Skeletal muscle tissue (tissue), 4 donors: ENCODE data around the gene RRAGB. TPM values are rescaled to one million over a fixed set of nuclear protein-coding genes. Genes with fewer than 3 reads are reported as not detected.
A peak's percentile ranks its signal among the peaks of the same experiment; 100 is the strongest.
"Not testable (repeated sequence)": the region's sequence is repeated elsewhere in the genome, so short reads cannot be mapped to it uniquely, and the experiment has no call there.

Source experiments
- H3K27ac ChIP-seq: one replicate; pipeline ENCODE4 v1.7.0; 2013; ENCODE audit warnings: mild to moderate bottlenecking, low read depth, low read length, inconsistent platforms
- H3K27me3 ChIP-seq, 3 donors: one replicate each; pipeline ENCODE4 v1.7.0; 2013; ENCODE audit warnings: low read length in 3 of 3; ENCODE audit not compliant: control insufficient read depth in 3 of 3, insufficient read depth in 3 of 3
- H3K36me3 ChIP-seq, 3 donors: one replicate each; pipeline ENCODE4 v1.7.0; 2013; ENCODE audit warnings: low read length in 3 of 3; ENCODE audit not compliant: control insufficient read depth in 3 of 3, insufficient read depth in 3 of 3
- H3K4me1 ChIP-seq, 3 donors: one replicate each; pipeline ENCODE4 v1.7.0; 2013; ENCODE audit warnings: low read length in 3 of 3, mild to moderate bottlenecking in 3 of 3; ENCODE audit not compliant: control insufficient read depth in 3 of 3, insufficient read depth in 3 of 3
- H3K4me3 ChIP-seq, 3 donors: one replicate each; pipeline ENCODE4 v1.7.0; 2013; ENCODE audit warnings: low read length in 3 of 3
- H3K9ac ChIP-seq, 3 donors: one replicate each; pipeline ENCODE4 v1.7.0; 2013; ENCODE audit warnings: low read length in 3 of 3, mild to moderate bottlenecking in 3 of 3, moderate library complexity in 2 of 3, low read depth in 1 of 3
- H3K9me3 ChIP-seq, 3 donors: one replicate each; pipeline ENCODE4 v1.7.0; 2013; ENCODE audit warnings: low read length in 3 of 3; ENCODE audit not compliant: control insufficient read depth in 3 of 3
- total RNA-seq: library from RNA; depleted of rRNA; stranded (reverse); fragments of >200 nt; gene quantifications from one replicate; pipeline ENCODE4 v1.2.3, GENCODE V29; 2014
- donor health status: Osteomylitis.

RRAGB gene, protein sequence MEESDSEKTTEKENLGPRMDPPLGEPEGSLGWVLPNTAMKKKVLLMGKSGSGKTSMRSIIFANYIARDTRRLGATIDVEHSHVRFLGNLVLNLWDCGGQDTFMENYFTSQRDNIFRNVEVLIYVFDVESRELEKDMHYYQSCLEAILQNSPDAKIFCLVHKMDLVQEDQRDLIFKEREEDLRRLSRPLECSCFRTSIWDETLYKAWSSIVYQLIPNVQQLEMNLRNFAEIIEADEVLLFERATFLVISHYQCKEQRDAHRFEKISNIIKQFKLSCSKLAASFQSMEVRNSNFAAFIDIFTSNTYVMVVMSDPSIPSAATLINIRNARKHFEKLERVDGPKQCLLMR
- 25.6 TPM for total RNA-seq

DNA sequence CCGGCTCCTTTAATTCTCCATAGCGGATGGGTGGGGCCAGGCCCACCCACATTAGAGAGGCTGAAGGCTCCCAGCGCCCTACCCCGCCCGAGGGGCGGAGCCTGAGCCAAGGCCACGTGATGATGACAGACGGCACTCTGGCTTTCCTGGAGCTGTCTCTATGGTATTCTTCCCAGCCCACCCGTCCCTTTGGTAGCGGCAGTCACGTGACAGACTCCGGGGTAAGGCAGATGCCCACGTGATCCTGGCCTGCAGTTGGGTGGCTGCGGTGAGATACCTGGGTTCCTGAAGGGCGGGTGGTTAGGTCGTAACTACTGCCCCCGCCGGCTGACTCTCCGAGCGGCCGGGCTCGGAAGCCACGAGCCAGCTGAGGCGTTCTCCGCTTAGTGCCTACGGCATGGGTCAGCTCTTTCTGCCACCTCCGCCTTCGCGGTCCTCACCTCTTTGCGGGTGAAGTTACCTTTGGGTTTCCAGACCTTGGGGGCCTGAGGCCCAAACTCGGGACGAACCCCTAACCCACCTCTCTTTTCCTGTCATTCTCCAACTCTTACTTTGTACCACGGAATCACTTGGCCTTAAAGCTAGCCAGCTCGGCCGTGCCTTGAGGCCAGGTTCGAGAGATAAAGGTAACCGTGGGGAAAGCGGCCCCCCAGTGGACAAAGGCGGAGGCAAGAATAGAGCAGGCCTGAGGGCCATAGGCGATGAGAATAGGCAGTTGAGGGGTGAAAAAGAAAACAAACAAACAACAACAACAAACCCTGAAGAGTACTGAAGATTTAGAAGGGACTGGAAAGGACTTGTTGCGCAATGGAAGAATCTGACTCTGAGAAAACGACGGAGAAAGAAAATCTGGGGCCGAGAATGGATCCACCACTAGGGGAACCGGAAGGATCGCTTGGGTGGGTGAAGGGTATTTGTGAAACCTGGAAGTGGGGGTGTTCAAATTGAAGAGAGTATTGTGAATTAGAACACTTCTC, at the start of gene RRAGB:
Gene RRAGB, plus strand, starts transcription at position 229 of the 977 bp plus-strand sequence. Its CDS starts 579 bp downstream, at position 808.
- peaks cover 3 to 18% (median 11%) of the 10 kb centered on the region in 3 donors for H3K36me3 ChIP-seq
- peak within 1 kb of the TSS; percentile 89 for H3K27ac ChIP-seq
- peak within 1 kb of the TSS; percentile 86 to 92 (median 87) for H3K4me3 ChIP-seq
- peak within 1 kb of the TSS; percentile 81 to 88 (median 86) for H3K9ac ChIP-seq
- peaks cover 2 to 8% (median 3%) of the 10 kb centered on the region in 3 donors for H3K4me1 ChIP-seq
- no peaks in the 10 kb centered on the region for H3K9me3 ChIP-seq
- no peaks in the 10 kb centered on the region for H3K27me3 ChIP-seq

DNA sequence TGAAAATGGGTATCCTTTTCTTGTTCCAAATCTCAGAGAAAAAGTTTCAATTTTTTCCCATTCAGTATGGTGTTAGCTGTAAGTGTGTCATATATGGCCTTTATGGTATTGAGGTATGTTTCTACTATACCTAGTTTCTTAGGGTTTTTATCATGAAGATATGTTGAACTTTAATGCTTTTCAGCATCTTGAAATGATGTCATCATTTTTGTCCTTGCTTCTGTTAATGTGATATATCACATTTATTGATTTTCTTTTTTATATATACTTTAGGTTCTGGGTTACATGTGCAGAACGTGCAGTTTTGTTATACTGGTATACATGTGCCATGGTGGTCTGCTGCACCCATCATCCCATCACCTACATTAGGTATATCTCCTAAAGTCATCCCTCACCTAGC, 49.5 kb upstream of the RRAGB start:
- Histone ChIP-seq H3K27me3 (no peaks in the 10 kb centered on the region), H3K4me1 (no peaks in the 10 kb centered on the region), H3K36me3 (no peaks in the 10 kb centered on the region), H3K9ac (no peak overlapping the region), H3K9me3 (peaks cover 0 to 2% (median 0%) of the 10 kb centered on the region in 3 donors), H3K27ac (no peak overlapping the region), H3K4me3 (no peak overlapping the region)

DNA sequence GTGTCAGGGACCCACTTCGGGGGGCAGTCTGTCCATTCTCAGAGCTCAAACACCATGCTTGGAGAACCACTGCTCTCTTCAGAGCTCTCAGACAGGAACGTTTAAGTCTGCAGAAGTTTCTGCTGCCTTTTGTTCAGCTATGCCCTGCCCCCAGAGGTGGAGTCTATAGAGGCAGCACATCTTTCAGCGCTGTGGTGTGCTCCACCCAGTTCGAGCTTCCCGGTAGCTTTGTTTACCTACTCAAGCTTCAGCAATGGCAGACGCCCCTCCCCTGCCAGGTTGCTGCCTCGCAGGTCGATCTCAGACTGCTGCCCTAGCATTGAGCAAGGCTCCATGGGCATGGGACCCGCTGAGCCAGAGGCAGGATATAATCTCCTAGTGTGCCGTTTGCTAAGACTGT, 29.0 kb upstream of the RRAGB start:
- not testable (repeated sequence) for H3K9me3 ChIP-seq, H3K4me3 ChIP-seq, H3K27ac ChIP-seq, H3K36me3 ChIP-seq, H3K9ac ChIP-seq, H3K27me3 ChIP-seq, H3K4me1 ChIP-seq

DNA sequence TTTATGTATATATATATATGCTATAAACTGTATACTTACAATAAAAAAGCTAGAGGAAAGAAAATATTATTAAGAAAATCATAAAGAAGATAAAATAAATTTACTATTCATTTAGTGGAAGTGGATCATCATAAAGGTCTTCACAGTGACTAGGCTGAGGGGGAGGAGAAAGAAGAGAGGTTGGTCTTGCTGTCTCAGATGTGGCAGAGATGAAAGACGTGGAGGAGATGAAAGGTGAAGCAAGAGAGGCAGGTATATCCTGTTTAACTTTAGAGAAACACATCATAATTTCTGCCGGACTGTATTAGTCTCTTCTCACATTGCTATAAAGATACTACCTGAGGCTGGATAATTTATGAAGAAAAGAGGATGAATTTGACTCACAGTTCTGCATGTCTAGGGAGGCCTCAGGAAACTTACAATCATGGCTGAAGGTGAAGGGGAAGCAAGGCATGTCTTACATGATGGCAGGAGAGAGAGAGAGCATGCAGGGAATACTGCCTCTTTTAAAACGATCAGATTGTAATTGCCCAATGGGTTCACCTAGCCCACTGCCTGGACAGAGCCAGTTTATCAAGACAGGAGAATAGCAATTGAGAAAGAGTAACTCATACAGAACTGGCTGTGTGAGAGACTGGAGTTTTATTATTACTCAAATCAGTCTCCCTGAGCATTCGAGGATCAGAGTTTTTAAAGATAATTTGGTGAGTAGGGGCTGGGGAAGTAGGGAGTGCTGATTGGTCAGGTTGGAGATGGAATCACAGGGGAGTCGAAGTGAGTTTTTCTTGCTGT, 22.1 kb upstream of the RRAGB start:
- Histone ChIP-seq H3K4me3 (no peak overlapping the region), H3K36me3 (no peaks in the 10 kb centered on the region), H3K4me1 (no peaks in the 10 kb centered on the region), H3K9ac (no peak overlapping the region), H3K9me3 (no peaks in the 10 kb centered on the region), H3K27me3 (no peaks in the 10 kb centered on the region), H3K27ac (no peak overlapping the region)

DNA sequence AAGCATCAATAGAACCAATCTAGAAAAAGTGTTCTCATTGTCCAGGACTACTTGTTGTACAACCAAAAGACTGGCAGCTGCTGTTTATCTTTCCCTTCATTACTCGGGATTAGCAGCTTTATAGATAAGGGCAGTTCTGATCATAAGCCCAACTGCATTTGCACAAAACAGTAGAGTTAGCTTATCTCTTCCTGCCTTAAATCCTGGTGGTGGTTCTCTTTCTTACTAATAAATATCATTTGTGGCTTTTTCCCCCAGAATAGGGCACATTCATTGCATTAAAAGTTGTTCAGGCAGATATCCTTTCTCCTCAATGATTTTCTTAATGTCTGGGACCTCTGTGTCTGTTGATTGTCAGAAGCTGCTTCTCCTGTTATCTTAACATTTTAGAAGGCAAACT, 20.2 kb upstream of the RRAGB start:
- Histone ChIP-seq H3K4me3 (no peak overlapping the region), H3K27ac (no peak overlapping the region), H3K4me1 (no peaks in the 10 kb centered on the region), H3K9ac (no peak overlapping the region), H3K36me3 (no peaks in the 10 kb centered on the region), H3K9me3 (no peaks in the 10 kb centered on the region), H3K27me3 (no peaks in the 10 kb centered on the region)

DNA sequence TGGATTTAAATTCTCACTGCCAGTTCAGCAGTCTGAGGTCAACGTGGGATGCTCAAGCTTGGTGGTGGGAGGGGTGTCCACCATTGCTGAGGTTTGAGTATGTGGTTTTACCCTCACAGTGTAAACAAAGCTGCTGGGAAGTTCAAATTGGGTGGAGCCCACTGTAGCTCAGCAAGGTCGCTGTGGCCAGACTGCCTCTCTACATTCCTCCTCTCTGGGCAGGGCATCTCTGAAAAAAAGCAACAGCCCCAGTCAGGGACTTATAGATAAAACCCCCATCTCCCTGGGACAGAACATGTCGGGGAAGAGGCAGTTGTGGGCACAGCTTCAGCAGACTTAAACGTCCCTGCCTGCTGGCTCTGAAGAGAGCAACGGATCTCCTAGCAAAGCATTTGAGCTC, 14.9 kb upstream of the RRAGB start:
- no peaks in the 10 kb centered on the region for H3K9me3 ChIP-seq
- no peak overlapping the region for H3K9ac ChIP-seq
- no peaks in the 10 kb centered on the region for H3K27me3 ChIP-seq
- no peaks in the 10 kb centered on the region for H3K36me3 ChIP-seq
- no peak overlapping the region for H3K27ac ChIP-seq
- H3K4me3 ChIP-seq, result no peak overlapping the region
- no peaks in the 10 kb centered on the region for H3K4me1 ChIP-seq

DNA sequence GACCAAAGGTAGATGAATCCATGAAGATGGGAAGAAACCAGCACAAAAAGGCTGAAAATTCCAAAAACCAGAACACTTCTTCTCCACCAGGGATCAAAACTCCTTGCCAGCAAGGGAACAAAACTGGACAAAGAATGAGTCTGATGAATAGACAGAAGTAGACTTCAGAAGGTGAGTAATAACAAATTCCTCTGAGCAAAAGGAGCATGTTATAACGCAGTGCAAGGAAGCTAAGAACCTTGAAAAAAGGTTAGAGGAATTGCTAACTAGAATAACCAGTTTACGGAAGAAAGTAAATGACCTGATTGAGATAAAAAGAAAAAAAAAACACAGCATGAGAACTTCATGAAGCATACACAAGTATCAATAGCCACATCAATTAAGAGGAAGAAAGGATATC, 14.1 kb upstream of the RRAGB start:
- not testable (repeated sequence) for H3K4me3 ChIP-seq, H3K36me3 ChIP-seq, H3K27me3 ChIP-seq, H3K9me3 ChIP-seq, H3K27ac ChIP-seq, H3K9ac ChIP-seq, H3K4me1 ChIP-seq

DNA sequence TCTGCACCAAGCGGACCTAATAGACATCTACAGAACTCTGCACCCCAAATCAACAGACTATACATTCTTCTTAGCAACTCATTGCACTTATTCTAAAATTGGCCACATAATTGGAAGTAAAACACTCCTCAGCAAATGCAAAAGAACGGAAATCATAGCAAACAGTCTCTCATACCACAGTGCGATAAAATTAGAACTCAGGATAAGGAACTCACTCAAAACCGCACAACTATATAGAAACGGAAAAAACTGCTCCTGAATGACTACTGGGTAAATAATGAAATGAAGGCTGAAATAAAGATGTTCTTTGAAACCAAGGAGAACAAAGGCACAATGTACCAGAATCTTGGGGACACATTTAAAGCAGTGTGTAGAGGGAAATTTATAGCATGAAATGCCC, 12.5 kb upstream of the RRAGB start:
- not testable (repeated sequence) for H3K9ac ChIP-seq, H3K4me1 ChIP-seq, H3K27me3 ChIP-seq, H3K27ac ChIP-seq, H3K36me3 ChIP-seq, H3K4me3 ChIP-seq, H3K9me3 ChIP-seq

DNA sequence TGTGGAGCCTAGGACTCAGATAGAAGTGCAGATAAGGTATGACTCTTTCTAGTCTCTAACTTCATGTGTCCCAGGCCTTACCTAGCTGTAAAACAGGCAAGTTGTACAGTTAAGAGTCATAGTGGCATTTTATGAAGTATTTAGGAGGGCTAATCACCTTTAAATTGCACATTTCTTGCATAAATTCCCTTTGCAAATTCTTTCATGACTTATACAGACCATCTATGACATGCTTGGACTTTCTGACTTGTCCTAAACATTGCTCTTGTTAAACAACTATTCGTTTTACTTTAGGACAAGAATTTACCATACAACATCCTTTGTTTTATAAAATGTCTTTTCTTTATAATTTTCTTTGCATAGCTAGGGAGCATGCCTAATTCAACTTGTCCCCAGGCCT, 7.8 kb upstream of the RRAGB start:
- no peaks in the 10 kb centered on the region for H3K27me3 ChIP-seq
- no peak overlapping the region for H3K9ac ChIP-seq
- no peak overlapping the region for H3K4me3 ChIP-seq
- H3K4me1 ChIP-seq, result no peaks in the 10 kb centered on the region
- peaks cover 0 to 2% (median 0%) of the 10 kb centered on the region in 3 donors for H3K9me3 ChIP-seq
- H3K27ac ChIP-seq, result no peak overlapping the region
- no peaks in the 10 kb centered on the region for H3K36me3 ChIP-seq
